Nephron (organoid): Measurements from ENCODE around the gene NCEH1.

Source experiments
- H3K27ac Mint-ChIP-seq, 3 experiments: 2 replicates each; pipeline ENCODE4 v1.8.0; 2020; ENCODE audit warnings: mixed read lengths in 3 of 3, mild to moderate bottlenecking in 2 of 3, moderate library complexity in 1 of 3
- H3K27me3 Mint-ChIP-seq: 2 replicates; pipeline ENCODE4 v1.8.0; 2021; ENCODE audit warnings: low read depth, mild to moderate bottlenecking, moderate library complexity, mixed read lengths
- H3K36me3 Mint-ChIP-seq: 2 replicates; pipeline ENCODE4 v1.8.0; 2020; ENCODE audit warnings: low read depth, mixed read lengths
- H3K4me1 Mint-ChIP-seq: 2 replicates; pipeline ENCODE4 v1.8.0; 2020; ENCODE audit warnings: mixed read lengths
- H3K4me3 Mint-ChIP-seq, 3 experiments: 2 replicates each; pipeline ENCODE4 v1.8.0; 2020; ENCODE audit warnings: mild to moderate bottlenecking in 3 of 3, mixed read lengths in 3 of 3, moderate library complexity in 2 of 3
- H3K9me3 Mint-ChIP-seq: 2 replicates; pipeline ENCODE4 v1.8.0; 2020; ENCODE audit warnings: mixed read lengths
- CTCF ChIP-seq, 3 experiments: fragments of 200-600 bp; sonication (generic); IDR thresholded peaks; one replicate each; pipeline ENCODE4 v1.5.0; 2021; ENCODE audit warnings: antibody characterized with exemption in 3 of 3; ENCODE audit not compliant: unreplicated experiment in 3 of 3

NCEH1 gene

GRCh38 chr3:172616031-172616461 is 94.8 kb downstream of the NCEH1 start:
- H3K27me3 Mint-ChIP-seq, result no peaks in the 10 kb centered on the region
- H3K36me3 Mint-ChIP-seq, result no peaks in the 10 kb centered on the region
- no peak overlapping the region for H3K4me3 Mint-ChIP-seq
- H3K4me1 Mint-ChIP-seq, result peaks cover 7% of the 10 kb centered on the region
- H3K27ac Mint-ChIP-seq, result peak overlapping the region in 2 of 3 experiments; percentile 2 to 34
- H3K9me3 Mint-ChIP-seq, result peaks cover under 1% of the 10 kb centered on the region
- no peak for TF ChIP-seq CTCF (IDR thresholded peaks at IDR 0.05; ENCODE audit: unreplicated experiment in 3 of 3)

GRCh38 chr3:172615296-172615695 is 95.6 kb downstream of the NCEH1 start:
- Mint-ChIP-seq H3K27me3 (no peaks in the 10 kb centered on the region), H3K9me3 (peaks cover 8% of the 10 kb centered on the region), H3K36me3 (no peaks in the 10 kb centered on the region), H3K4me3 (no peak overlapping the region), H3K4me1 (peaks cover 7% of the 10 kb centered on the region), H3K27ac (peak overlapping the region in 1 of 3 experiments; percentile 2)
- TF ChIP-seq CTCF (IDR thresholded peaks at IDR 0.05; ENCODE audit: unreplicated experiment in 3 of 3), result no peak

DNA sequence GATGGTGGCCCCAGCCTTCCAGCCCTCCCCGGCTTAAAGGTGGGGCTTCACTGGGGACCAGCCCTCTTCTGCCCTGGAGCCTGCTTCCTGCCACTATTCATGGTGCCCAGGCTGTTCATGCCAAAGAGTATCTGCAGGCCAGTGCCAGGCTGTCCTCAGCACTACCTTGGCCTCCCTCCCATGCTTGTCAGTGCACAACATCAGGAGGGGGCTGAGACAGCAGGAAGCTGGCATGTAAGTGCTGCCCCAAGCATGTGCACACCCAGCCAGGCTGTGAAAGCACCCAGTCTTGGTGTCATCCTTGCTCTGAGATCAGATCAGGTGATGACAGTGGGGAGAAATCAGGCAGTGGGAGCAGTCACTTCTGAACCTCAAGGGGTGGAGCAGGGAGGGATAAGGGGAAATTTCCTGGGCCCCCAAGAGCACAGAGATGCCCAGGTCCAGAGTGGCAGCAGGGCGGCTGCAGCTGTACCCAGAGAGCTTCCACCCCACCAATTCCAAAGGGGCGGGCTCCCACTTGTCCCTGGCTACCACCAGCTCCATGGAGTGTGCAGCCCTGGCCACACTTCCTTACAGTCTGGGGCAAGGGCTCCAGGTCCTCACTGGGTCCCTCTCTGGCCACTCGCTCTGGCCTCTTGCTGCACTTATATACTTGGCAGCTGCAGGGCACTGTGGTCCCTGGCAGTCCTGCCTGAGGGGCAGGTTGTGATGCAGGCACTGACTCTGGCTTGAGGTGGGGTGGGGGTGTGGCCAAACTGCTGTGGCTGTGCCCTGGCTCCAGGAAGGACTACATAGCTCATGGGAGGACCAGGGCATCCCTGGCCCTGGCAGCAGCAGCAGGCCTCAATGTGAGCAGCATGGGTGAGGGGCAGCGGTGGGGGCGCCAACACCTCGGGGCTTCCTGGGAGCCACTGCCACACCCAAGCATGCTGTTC is 96.3 kb downstream of the NCEH1 start:
- TF ChIP-seq CTCF (IDR thresholded peaks at IDR 0.05; ENCODE audit: unreplicated experiment in 3 of 3), result no peak
- Mint-ChIP-seq H3K27ac (no peak overlapping the region), H3K36me3 (no peaks in the 10 kb centered on the region), H3K4me3 (no peak overlapping the region), H3K27me3 (no peaks in the 10 kb centered on the region), H3K4me1 (peaks cover 7% of the 10 kb centered on the region), H3K9me3 (peaks cover 11% of the 10 kb centered on the region)

GRCh38 chr3:172613845-172614244 is 97.0 kb downstream of the NCEH1 start:
- no peak for TF ChIP-seq CTCF (IDR thresholded peaks at IDR 0.05; ENCODE audit: unreplicated experiment in 3 of 3)
- no peaks in the 10 kb centered on the region for H3K36me3 Mint-ChIP-seq
- H3K4me3 Mint-ChIP-seq, result no peak overlapping the region
- H3K4me1 Mint-ChIP-seq, result peaks cover 7% of the 10 kb centered on the region
- H3K27ac Mint-ChIP-seq, result no peak overlapping the region
- peaks cover 11% of the 10 kb centered on the region for H3K9me3 Mint-ChIP-seq
- no peaks in the 10 kb centered on the region for H3K27me3 Mint-ChIP-seq

GRCh38 chr3:172612871-172613678 is 97.8 kb downstream of the NCEH1 start:
- Mint-ChIP-seq H3K4me1 (peaks cover 12% of the 10 kb centered on the region), H3K27ac (no peak overlapping the region), H3K36me3 (no peaks in the 10 kb centered on the region), H3K27me3 (no peaks in the 10 kb centered on the region), H3K4me3 (no peak overlapping the region), H3K9me3 (peaks cover 11% of the 10 kb centered on the region)
- TF ChIP-seq CTCF (IDR thresholded peaks at IDR 0.05; ENCODE audit: unreplicated experiment in 3 of 3), result no peak
